Tibial artery (tissue), 4 donors: ENCODE data around the gene IGF2BP2.

Experiments
- DNase-seq, 2 donors: peaks; one replicate each; pipeline ENCODE4 v3.0.0-alpha.2; 2019
- H3K27ac ChIP-seq, 2 donors: fragments of 200-600 bp; sonication (generic) in 1 of 2; 1 replicate in 1 of 2; 2 replicates in 1 of 2; pipeline ENCODE4 v1.5.1; 2018 to 2019; ENCODE audit warnings: mild to moderate bottlenecking in 1 of 2
- H3K27me3 ChIP-seq, 2 donors: fragments of 200-600 bp; sonication (generic) in 1 of 2; one replicate each; pipeline versions ENCODE4 v1.5.1 to v1.6.0; 2016 to 2019
- H3K36me3 ChIP-seq, 3 donors: fragments of 200-600 bp; sonication (generic) in 2 of 3; one replicate each; pipeline ENCODE4 v1.5.1; 2016 to 2019; ENCODE audit warnings: mild to moderate bottlenecking in 2 of 3
- H3K4me1 ChIP-seq, 4 donors: fragments of 200-600 bp; sonication (generic) in 2 of 4; 1 replicate in 3 of 4; 2 replicates in 1 of 4; pipeline ENCODE4 v1.5.1; 2016 to 2019
- H3K4me3 ChIP-seq, 2 donors: fragments of 200-600 bp; sonication (generic) in 1 of 2; 1 replicate in 1 of 2; 2 replicates in 1 of 2; pipeline ENCODE4 v1.5.1; 2018 to 2019; ENCODE audit warnings: mild to moderate bottlenecking in 2 of 2
- H3K9me3 ChIP-seq, 3 donors: fragments of 200-600 bp; sonication (generic) in 1 of 3; one replicate each; pipeline ENCODE4 v1.5.1; 2016 to 2019
- CTCF ChIP-seq, 2 experiments: fragments of 200-600 bp in 1 of 2; fragments of 450-650 bp in 1 of 2; IDR thresholded peaks; one replicate each; pipeline ENCODE4 v1.5.1; 2017 to 2019; ENCODE audit warnings: antibody characterized with exemption in 2 of 2, mild to moderate bottlenecking in 1 of 2, moderate library complexity in 1 of 2
- intact Hi-C: fragments of 100-400 bp; cut with DNase I; formaldehyde crosslinking; loops from one replicate; pipeline ENCODE4 v1.15.0; 2023; ENCODE audit warnings: low total_unique reads

Gene IGF2BP2

GRCh38 chr3:185712337-185712736, 112.5 kb downstream of the IGF2BP2 start:
- Histone ChIP-seq H3K36me3 (no peaks in the 10 kb centered on the region), H3K9me3 (no peaks in the 10 kb centered on the region), H3K27ac (no peak overlapping the region), H3K4me3 (no peak overlapping the region), H3K27me3 (peaks cover 0 to 4% of the 10 kb centered on the region in 2 donors), H3K4me1 (peaks cover 0 to 4% (median 0%) of the 10 kb centered on the region in 4 donors)
- TF ChIP-seq CTCF (IDR thresholded peaks at IDR 0.05) = no peak
- no peak for DNase-seq
- intact Hi-C loops = no loop called here

- Histone ChIP-seq H3K27me3 (peaks cover 0 to 4% of the 10 kb centered on the region in 2 donors), H3K27ac (no peak overlapping the region), H3K36me3 (no peaks in the 10 kb centered on the region), H3K9me3 (no peaks in the 10 kb centered on the region), H3K4me1 (no peaks in the 10 kb centered on the region), H3K4me3 (no peak overlapping the region)
- TF ChIP-seq CTCF (IDR thresholded peaks at IDR 0.05) = no peak
- no peak for DNase-seq
- intact Hi-C loops = no loop called here
Observed at GRCh38 chr3:185711255-185711870, 113.5 kb downstream of the IGF2BP2 start.

GRCh38 chr3:185709251-185709955, 115.4 kb downstream of the IGF2BP2 start:
- no peak for DNase-seq
- intact Hi-C loops = no loop called here
- Histone ChIP-seq H3K4me3 (no peak overlapping the region), H3K36me3 (no peaks in the 10 kb centered on the region), H3K27me3 (peaks cover 0 to 5% of the 10 kb centered on the region in 2 donors), H3K27ac (no peak overlapping the region), H3K9me3 (no peaks in the 10 kb centered on the region), H3K4me1 (no peaks in the 10 kb centered on the region)
- no peak for TF ChIP-seq CTCF (IDR thresholded peaks at IDR 0.05)

- H3K4me3 ChIP-seq = no peak overlapping the region
- H3K9me3 ChIP-seq = no peaks in the 10 kb centered on the region
- DNase-seq = no peak
- H3K27me3 ChIP-seq = peaks cover 0 to 5% of the 10 kb centered on the region in 2 donors
- no peaks in the 10 kb centered on the region for H3K4me1 ChIP-seq
- H3K27ac ChIP-seq = no peak overlapping the region
- H3K36me3 ChIP-seq = no peaks in the 10 kb centered on the region
- TF ChIP-seq CTCF (IDR thresholded peaks at IDR 0.05) = no peak
- intact Hi-C loops = no loop called here
Observed at GRCh38 chr3:185708392-185708791, 116.5 kb downstream of the IGF2BP2 start.

GRCh38 chr3:185705498-185705897, 119.3 kb downstream of the IGF2BP2 start:
- DNase-seq = no peak
- no peak for TF ChIP-seq CTCF (IDR thresholded peaks at IDR 0.05)
- Histone ChIP-seq H3K9me3 (no peaks in the 10 kb centered on the region), H3K27ac (no peak overlapping the region), H3K4me1 (no peaks in the 10 kb centered on the region), H3K36me3 (no peaks in the 10 kb centered on the region), H3K27me3 (peaks cover 0 to 5% of the 10 kb centered on the region in 2 donors), H3K4me3 (no peak overlapping the region)
- intact Hi-C loops = no loop called here
